ENCODE data around the gene EML6. TPM values are rescaled to one million over a fixed set of nuclear protein-coding genes. Genes with fewer than 3 reads are reported as not detected.

EML6 gene
- polyA plus RNA-seq, 1 of the 3 experiments (the other 2 are of a cell fraction), result 1.1 TPM

DNA sequence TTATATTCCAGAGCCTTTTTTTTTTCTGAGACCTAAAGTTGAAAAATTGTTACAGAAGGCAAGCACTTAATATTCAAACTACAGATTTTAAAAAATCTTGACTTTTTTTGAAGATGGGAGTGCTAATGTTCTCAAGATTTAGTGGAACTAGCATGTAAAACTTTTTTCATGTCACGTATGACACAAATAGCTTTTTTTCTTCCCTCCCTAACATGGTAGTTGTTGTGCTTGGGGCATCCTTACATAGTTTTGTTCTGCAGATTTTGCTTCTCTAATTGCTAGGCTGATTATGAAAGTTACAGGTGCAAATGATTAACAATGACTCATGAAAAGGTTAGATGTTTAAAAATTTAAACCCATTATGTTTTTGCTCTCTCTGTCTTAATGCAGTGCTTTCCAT, 3.0 kb downstream of the EML6 start:
- Histone ChIP-seq H3K79me2 (ENCODE audit: insufficient read depth) (no peaks in the 10 kb centered on the region), H3K9ac (no peak overlapping the region), H3K27me3 (ENCODE audit: insufficient read depth) (no peaks in the 10 kb centered on the region; the same call in 1 of the 2 replicates), H4K20me1 (ENCODE audit: insufficient read depth) (no peaks in the 10 kb centered on the region), H2AFZ (ENCODE audit: low read depth) (no peak overlapping the region), H3K27ac (ENCODE audit: low read depth in 2 of 2, low read length in 1 of 2) (no peak overlapping the region), H3K9me3 (no peaks in the 10 kb centered on the region), H3F3A (replicated peaks; ENCODE audit: insufficient read depth) (peaks cover 7% of the 10 kb centered on the region), H3K9me2 (no peaks in the 10 kb centered on the region), H3K36me3 (replicated peaks in 1 of 2; ENCODE audit: control insufficient read depth in 1 of 2, insufficient read depth in 2 of 2, low read length in 1 of 2) (no peaks in the 10 kb centered on the region), H3K4me2 (no peak overlapping the region), H3K4me3 (ENCODE audit: low read depth in 2 of 2, low read length in 1 of 2) (no peak overlapping the region), H3K4me1 (ENCODE audit: control insufficient read depth in 1 of 2, insufficient read depth in 2 of 2, low read depth in 1 of 2, low read length in 1 of 2) (peaks cover 0 to 10% of the 10 kb centered on the region in 2 experiments; a peak in 2 of 4 replicates)
- ChIA-PET CTCF (interaction anchor here (1.3 to 2.3 kb wide), 8 partner anchors 18 to 619 kb away, joined by 3 to 14 read pairs (median 4); no protein-coding TSS in a partner anchor), POLR2A (no interaction called here)
- WGBS (ENCODE audit: low lambda C conversion rate), result 95% methylated on average over 1 of the region's 1 CpG
- no peak for TF ChIP-seq GABPA (IDR thresholded peaks at IDR 0.05; ENCODE audit: low read depth)
- no peak for DNase-seq

DNA sequence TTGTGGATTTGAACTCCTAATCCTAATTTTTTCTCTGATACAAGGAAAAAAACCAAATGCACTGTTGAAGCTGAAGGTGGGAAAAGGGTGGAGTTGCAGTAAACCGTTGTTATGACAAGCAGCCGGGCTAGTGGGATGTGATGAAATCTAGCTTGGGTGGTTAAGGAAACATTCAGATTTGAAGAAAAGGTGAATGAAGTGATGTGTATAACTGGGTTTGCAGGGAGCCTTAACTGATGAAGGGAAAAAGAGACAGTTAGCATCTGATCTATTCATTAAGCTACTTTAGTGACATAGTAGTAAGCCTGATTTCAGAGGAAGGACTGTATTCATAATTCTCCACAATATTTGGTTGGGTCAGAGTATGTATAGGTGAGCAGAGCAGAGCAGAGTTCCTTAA, 3.5 kb downstream of the EML6 start:
- H2AFZ ChIP-seq (ENCODE audit: low read depth), result no peak overlapping the region
- no peak overlapping the region for H3K4me3 ChIP-seq (ENCODE audit: low read depth in 2 of 2, low read length in 1 of 2)
- H3K27ac ChIP-seq (ENCODE audit: low read depth in 2 of 2, low read length in 1 of 2), result no peak overlapping the region
- H3K9me3 ChIP-seq, result no peaks in the 10 kb centered on the region
- peaks cover 0 to 10% of the 10 kb centered on the region in 2 experiments; a peak in 2 of 4 replicates for H3K4me1 ChIP-seq (ENCODE audit: control insufficient read depth in 1 of 2, insufficient read depth in 2 of 2, low read depth in 1 of 2, low read length in 1 of 2)
- H3K9me2 ChIP-seq, result no peaks in the 10 kb centered on the region
- TF ChIP-seq, protein P1, sequence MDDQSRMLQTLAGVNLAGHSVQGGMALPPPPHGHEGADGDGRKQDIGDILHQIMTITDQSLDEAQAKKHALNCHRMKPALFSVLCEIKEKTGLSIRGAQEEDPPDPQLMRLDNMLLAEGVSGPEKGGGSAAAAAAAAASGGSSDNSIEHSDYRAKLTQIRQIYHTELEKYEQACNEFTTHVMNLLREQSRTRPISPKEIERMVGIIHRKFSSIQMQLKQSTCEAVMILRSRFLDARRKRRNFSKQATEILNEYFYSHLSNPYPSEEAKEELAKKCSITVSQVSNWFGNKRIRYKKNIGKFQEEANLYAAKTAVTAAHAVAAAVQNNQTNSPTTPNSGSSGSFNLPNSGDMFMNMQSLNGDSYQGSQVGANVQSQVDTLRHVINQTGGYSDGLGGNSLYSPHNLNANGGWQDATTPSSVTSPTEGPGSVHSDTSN (IDR thresholded peaks at IDR 0.05), result no peak
- TF ChIP-seq RXRA (IDR thresholded peaks at IDR 0.05; ENCODE audit: borderline replicate concordance, low read depth) (no peak), MEF2A (IDR thresholded peaks at IDR 0.05; ENCODE audit: borderline replicate concordance, low read depth) (no peak), NFIC (IDR thresholded peaks at IDR 0.05; ENCODE audit: borderline replicate concordance) (no peak), GATA2 (CRISPR knock-in tag; IDR thresholded peaks at IDR 0.05) (no peak), CHD2 (IDR thresholded peaks at IDR 0.05; ENCODE audit: low read length, partially characterized antibody) (no peak), TAF1 (IDR thresholded peaks at IDR 0.05; ENCODE audit: borderline replicate concordance, low read depth, low read length) (no peak), EZH2phosphoT487 (IDR thresholded peaks at IDR 0.05; ENCODE audit: borderline replicate concordance, low read depth) (no peak), RAD21 (IDR thresholded peaks at IDR 0.05; ENCODE audit: low read length) (no peak), TEAD4 (IDR thresholded peaks at IDR 0.05; ENCODE audit: borderline replicate concordance, insufficient read depth) (no peak), FOSL2 (IDR thresholded peaks at IDR 0.05; ENCODE audit: borderline replicate concordance, low read depth) (no peak), RCOR1 (IDR thresholded peaks at IDR 0.05; ENCODE audit: low read length) (no peak), NRF1 (IDR thresholded peaks at IDR 0.05; ENCODE audit: low read depth, low read length) (no peak), RFX5 (IDR thresholded peaks at IDR 0.05; ENCODE audit: low read length) (no peak)
- TF ChIP-seq, protein P2, sequence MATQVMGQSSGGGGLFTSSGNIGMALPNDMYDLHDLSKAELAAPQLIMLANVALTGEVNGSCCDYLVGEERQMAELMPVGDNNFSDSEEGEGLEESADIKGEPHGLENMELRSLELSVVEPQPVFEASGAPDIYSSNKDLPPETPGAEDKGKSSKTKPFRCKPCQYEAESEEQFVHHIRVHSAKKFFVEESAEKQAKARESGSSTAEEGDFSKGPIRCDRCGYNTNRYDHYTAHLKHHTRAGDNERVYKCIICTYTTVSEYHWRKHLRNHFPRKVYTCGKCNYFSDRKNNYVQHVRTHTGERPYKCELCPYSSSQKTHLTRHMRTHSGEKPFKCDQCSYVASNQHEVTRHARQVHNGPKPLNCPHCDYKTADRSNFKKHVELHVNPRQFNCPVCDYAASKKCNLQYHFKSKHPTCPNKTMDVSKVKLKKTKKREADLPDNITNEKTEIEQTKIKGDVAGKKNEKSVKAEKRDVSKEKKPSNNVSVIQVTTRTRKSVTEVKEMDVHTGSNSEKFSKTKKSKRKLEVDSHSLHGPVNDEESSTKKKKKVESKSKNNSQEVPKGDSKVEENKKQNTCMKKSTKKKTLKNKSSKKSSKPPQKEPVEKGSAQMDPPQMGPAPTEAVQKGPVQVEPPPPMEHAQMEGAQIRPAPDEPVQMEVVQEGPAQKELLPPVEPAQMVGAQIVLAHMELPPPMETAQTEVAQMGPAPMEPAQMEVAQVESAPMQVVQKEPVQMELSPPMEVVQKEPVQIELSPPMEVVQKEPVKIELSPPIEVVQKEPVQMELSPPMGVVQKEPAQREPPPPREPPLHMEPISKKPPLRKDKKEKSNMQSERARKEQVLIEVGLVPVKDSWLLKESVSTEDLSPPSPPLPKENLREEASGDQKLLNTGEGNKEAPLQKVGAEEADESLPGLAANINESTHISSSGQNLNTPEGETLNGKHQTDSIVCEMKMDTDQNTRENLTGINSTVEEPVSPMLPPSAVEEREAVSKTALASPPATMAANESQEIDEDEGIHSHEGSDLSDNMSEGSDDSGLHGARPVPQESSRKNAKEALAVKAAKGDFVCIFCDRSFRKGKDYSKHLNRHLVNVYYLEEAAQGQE (IDR thresholded peaks at IDR 0.05; ENCODE audit: low read depth, low read length), result no peak
- TF ChIP-seq, protein P3, sequence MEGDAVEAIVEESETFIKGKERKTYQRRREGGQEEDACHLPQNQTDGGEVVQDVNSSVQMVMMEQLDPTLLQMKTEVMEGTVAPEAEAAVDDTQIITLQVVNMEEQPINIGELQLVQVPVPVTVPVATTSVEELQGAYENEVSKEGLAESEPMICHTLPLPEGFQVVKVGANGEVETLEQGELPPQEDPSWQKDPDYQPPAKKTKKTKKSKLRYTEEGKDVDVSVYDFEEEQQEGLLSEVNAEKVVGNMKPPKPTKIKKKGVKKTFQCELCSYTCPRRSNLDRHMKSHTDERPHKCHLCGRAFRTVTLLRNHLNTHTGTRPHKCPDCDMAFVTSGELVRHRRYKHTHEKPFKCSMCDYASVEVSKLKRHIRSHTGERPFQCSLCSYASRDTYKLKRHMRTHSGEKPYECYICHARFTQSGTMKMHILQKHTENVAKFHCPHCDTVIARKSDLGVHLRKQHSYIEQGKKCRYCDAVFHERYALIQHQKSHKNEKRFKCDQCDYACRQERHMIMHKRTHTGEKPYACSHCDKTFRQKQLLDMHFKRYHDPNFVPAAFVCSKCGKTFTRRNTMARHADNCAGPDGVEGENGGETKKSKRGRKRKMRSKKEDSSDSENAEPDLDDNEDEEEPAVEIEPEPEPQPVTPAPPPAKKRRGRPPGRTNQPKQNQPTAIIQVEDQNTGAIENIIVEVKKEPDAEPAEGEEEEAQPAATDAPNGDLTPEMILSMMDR (IDR thresholded peaks at IDR 0.05), result no peak
- TF ChIP-seq, protein P4, sequence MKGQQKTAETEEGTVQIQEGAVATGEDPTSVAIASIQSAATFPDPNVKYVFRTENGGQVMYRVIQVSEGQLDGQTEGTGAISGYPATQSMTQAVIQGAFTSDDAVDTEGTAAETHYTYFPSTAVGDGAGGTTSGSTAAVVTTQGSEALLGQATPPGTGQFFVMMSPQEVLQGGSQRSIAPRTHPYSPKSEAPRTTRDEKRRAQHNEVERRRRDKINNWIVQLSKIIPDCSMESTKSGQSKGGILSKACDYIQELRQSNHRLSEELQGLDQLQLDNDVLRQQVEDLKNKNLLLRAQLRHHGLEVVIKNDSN (IDR thresholded peaks at IDR 0.05; ENCODE audit: borderline replicate concordance, low read depth), result no peak
- no peak overlapping the region for H3K4me2 ChIP-seq
- DNase-seq, result no peak
- H3K9ac ChIP-seq, result no peak overlapping the region
- ChIA-PET CTCF (interaction anchor here (0.6 to 2.3 kb wide), 8 partner anchors 17 to 620 kb away, joined by 3 to 14 read pairs (median 4); no protein-coding TSS in a partner anchor), POLR2A (interaction anchor here (1.0 kb wide), 1 partner anchor 270 kb away, joined by 3 read pairs; no protein-coding TSS in a partner anchor)
- no peaks in the 10 kb centered on the region for H3K36me3 ChIP-seq (replicated peaks in 1 of 2; ENCODE audit: control insufficient read depth in 1 of 2, insufficient read depth in 2 of 2, low read length in 1 of 2)
- no peaks in the 10 kb centered on the region for H4K20me1 ChIP-seq (ENCODE audit: insufficient read depth)
- WGBS (ENCODE audit: low lambda C conversion rate), result 89% methylated on average over 2 of the region's 2 CpGs
- H3K27me3 ChIP-seq (ENCODE audit: insufficient read depth), result no peaks in the 10 kb centered on the region; the same call in 1 of the 2 replicates
- peaks cover 7% of the 10 kb centered on the region for H3F3A ChIP-seq (replicated peaks; ENCODE audit: insufficient read depth)
- H3K79me2 ChIP-seq (ENCODE audit: insufficient read depth), result no peaks in the 10 kb centered on the region

All from SK-N-SH (cell line).